Hepatocyte (in vitro differentiated cells): Measurements from ENCODE around the gene RTN4RL1.

ENCODE experiments used
- CTCF ChIP-seq: fragments of 200-600 bp; sonication (generic); IDR thresholded peaks from 2 replicates; pipeline ENCODE4 v1.5.1; 2016; ENCODE audit warnings: antibody characterized with exemption, mild to moderate bottlenecking; ENCODE audit not compliant: poor library complexity
- EZH2 ChIP-seq: fragments of 200-600 bp; sonication (generic); IDR thresholded peaks from 2 replicates; pipeline ENCODE4 v1.6.1; 2016; ENCODE audit warnings: antibody characterized with exemption, mild to moderate bottlenecking, borderline replicate concordance

- TF ChIP-seq EZH2 (no peak), CTCF (no peak)
These were observed 9.8 kb downstream of the RTN4RL1 start for GRCh38 chr17:2015314-2015713.
